NCI-H2171 treated with DMSO at 0.1 percent for 48 hours (cell line): ENCODE results near the gene UGT1A6.

Experiments
- DNase-seq: peaks from one replicate; lab custom pipeline; 2025; lab: John Stamatoyannopoulos, UW

Gene UGT1A6

DNA sequence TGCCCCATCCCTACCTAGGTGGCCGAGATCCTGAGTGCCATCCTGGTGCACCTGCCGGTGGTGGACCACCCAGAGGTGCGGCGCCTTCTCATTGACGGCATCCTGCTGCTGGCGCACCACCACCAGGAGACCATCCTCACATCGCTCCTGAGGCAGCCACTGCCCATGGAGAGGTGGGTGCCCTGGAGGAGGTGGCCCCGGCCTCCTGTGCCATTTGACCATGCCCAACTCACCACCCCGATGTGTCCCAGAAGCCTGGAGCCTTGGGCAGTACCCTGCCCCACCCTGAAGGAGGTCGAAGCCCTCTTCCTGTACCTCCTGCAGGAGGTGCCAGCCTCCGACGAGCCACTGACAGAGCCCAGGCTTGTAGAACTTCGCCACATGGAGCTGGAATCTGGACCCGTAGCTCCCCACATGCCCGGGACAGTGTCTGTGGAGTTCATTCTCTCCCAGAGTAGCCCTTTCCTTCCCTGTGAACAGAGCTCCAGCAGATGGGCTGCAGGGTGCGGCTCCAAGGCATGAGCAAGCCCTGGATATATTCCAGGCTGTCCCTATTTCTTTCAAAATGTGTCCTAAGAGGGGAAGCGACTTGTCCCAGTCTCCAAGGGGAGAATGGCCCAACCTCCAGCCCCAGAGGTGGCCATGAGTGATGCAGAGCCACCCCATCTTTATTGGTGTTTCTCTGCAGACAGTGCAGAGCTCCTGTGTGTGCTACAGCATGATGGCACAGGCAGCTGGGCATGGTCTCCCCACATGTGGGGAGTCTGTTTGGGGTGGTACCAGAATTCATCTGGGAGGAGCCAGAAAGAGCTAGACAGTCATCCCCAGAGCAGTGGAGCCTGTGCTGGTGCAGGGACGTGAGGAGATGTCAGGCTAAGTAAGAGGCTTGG is 127.4 kb downstream of the UGT1A6 start:
- DNase-seq: no peak

DNA sequence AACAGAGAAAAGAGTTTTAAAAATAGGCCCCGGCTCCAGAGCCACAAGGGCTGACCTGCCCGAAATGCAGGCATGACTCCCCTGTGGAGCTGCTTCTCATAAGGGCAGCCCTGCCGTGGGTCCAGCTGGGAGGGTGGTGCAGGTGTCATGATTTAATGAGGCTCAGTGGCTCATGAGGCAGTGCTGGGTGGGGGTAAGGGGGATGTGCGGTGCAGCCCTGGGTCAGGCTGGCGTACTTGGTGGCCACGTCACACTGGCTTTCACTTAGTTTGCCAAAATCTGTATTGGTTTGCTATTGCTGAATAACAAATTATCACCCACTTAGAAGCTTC is 128.1 kb downstream of the UGT1A6 start:
- no peak for DNase-seq

DNA sequence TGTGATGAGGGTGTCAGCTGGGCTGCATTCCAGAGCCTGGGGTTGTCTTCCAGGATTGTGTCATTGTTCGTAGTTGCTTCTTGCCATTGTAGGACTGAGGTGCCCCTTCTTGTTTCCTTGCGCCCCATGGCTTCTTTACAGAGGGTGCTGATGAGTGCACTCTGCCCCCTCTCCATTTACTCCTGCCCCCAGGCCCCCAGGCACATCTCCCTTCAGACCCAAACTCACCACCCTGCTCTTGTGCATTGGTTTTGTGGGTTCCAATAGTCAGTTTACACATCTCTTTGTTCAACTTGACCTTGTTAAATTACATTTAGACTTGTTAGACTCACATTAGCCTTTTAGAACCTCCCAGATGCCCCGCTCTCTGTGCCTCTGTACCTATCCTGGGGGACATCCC is 128.5 kb downstream of the UGT1A6 start:
- DNase-seq: no peak

DNA sequence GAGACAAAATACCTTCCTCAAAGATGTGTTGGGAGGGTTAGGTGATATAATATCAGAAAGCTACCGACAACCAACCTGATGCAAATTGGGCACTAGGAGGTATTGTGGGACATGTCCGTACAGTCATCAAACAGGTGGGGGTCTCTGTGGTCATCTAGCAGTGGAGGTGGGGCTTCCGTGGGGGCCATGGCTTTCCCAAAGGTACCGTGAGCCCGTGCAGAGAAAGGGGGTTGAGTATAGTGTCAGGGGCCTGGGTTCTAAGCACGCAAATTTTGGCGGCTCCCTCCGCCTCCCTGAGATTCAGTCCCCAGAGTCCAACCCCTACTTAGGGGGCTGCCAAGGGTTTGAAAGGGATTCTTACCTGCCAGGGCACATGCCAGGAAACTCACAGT is 129.0 kb downstream of the UGT1A6 start:
- no peak for DNase-seq

DNA sequence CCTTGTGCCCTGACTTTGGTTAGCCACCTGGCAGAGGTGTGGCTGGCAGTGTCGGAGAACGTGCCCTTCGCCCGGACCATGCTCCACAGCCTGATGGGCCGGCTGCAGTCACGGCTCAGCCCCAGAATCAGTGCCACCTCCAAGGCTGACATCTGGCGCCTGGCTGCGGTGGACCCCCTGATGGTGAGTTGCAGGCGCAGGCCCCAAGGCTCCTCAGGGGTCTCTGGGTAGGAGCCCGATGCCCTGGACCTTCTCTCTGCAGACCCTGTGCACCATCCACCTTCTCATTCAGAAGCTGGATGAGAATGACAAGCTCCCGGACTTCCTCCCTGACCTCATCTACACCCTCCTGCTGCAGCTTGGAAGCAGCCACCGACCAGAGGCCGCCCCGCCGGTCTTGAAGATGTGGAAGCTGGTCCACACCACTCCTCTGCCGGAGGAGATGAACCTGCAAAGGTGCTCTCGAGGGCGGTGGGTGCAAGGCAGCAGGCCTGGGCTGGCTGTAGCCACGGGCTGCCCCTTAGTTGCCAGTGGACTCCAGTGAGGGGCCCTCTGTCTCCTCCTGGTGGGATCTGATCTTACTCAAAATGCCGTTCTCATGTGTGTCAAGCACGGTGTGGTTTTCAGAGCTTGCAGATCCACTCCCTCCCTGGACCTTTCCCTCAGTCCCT is 129.5 kb downstream of the UGT1A6 start:
- DNase-seq: no peak
